ENCODE results near the gene ACER3.

- TF ChIP-seq POLR2A (IDR thresholded peaks at IDR 0.05) (peak in 3 of 4 donors; percentile 93 to 97 (median 94)), CTCF (IDR thresholded peaks at IDR 0.05) (peak in 1 of 6 experiments; percentile 12), POLR2AphosphoS5 (IDR thresholded peaks at IDR 0.05) (peak; percentile 77 to 88)
Measured at GRCh38 chr11:76860539-76861475, at the start of gene ACER3.

Data from upper lobe of left lung (tissue), 4 donors.